GM12892 (cell line): ENCODE measurements around the gene SCRN3. TPM values are rescaled to one million over a fixed set of nuclear protein-coding genes. Genes with fewer than 3 reads are reported as not detected.
"Not testable (repeated sequence)": the region's sequence is repeated elsewhere in the genome, so short reads cannot be mapped to it uniquely, and the experiment has no call there.

ENCODE experiments used
- DNase-seq: peaks from one replicate; pipeline ENCODE4 v3.0.0; 2011; ENCODE audit not compliant: insufficient read length
- FAIRE-seq: peaks from 2 replicates; lab custom pipeline; 2011; peaks lifted over from hg19 to GRCh38; lab: Jason Lieb, UNC
- POLR2A ChIP-seq: IDR thresholded peaks from 2 replicates; pipeline ENCODE4 v1.6.1; 2011; ENCODE audit warnings: low read depth, low read length, control low read depth
- POLR2AphosphoS5 ChIP-seq: IDR thresholded peaks from 2 replicates; pipeline ENCODE4 v1.6.1; 2011; ENCODE audit warnings: low read depth, low read length, control low read depth
- TAF1 ChIP-seq: IDR thresholded peaks from 2 replicates; pipeline ENCODE4 v1.6.1; 2011; ENCODE audit warnings: low read depth, mild to moderate bottlenecking, control low read depth, low read length, borderline replicate concordance
- polyA plus RNA-seq: library from polyadenylated mRNA; unstranded; fragments of >200 nt; gene quantifications from one replicate; pipeline ENCODE4 v1.2.1, GENCODE V29; 2012; ENCODE audit warnings: missing spikeins, inconsistent platforms; ENCODE audit not compliant: missing spikeins

Gene SCRN3
- 12.8 TPM for polyA plus RNA-seq

- peak; percentile 74 for DNase-seq
- TF ChIP-seq TAF1 = no peak
- peak; percentile 32; the same call in 1 of the 2 replicates for TF ChIP-seq POLR2AphosphoS5
- TF ChIP-seq POLR2A = peak; percentile 63
- FAIRE-seq = peak; percentile 96
Observed at GRCh38 chr2:174395284-174395968, at the start of gene SCRN3. SCRN3 (plus strand) TSS chr2:174395730; CDS start chr2:174398284, 2,554 bp downstream.

GRCh38 chr2:174350018-174350417 is 45.5 kb upstream of the SCRN3 start:
- DNase-seq (no peak), FAIRE-seq (no peak)

DNA sequence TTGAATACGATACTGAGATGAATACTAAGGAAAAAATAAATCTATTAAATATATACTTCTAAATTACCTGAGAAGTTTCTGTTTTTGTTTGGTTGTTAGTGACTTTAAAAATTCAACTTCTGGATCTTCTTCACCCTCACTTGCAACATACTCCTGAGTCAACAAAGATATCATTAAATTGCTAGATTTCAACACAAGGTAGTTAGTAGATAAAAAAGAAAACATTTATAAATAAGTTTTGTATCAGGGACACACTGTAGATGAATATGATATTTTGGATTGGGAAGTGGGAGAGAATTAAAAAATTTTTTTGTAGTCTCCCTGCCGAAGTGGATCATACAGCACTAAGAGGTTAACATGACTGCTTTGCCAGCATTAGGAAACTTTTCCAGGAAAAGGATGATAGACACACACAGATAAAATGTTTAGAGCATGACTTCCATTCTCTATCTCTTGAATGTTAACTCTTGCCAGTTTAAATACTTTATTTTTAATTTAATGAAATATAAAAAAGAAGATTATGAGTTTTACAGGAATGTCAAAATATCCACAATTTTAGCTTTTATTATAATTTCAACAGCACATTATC is 44.8 kb upstream of the SCRN3 start:
- FAIRE-seq = no peak
- DNase-seq = no peak
- TF ChIP-seq POLR2A (no peak), TAF1 (no peak), POLR2AphosphoS5 (no peak)

More at GRCh38 chr2:174350018-174350417, 45.5 kb upstream of the SCRN3 start:
- no peak for TF ChIP-seq POLR2AphosphoS5
- no peak for TF ChIP-seq TAF1
- TF ChIP-seq POLR2A = no peak

- no peak for FAIRE-seq
- TF ChIP-seq POLR2A (no peak), POLR2AphosphoS5 (no peak), TAF1 (no peak)
- no peak for DNase-seq
Observed at GRCh38 chr2:174353004-174353403, 42.5 kb upstream of the SCRN3 start.

DNA sequence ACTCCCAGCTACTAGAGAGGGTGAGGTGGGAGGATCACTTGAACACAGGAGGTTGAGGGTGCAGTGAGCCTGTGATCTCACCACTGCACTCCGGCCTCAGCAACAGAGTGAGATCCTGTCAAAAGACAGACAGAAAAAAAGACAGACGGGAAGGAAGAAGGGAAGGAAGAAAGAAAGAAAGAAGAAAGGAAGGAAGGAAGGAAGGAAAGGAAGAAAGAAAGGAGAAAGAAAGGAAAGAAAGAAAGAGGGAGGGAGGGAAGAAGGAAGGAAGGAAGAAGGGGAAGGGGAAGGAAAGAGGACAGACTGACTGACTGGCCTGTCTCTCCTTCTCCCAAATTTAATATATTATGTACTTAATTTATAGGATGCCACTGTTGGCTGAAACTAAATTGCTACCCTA is 39.2 kb upstream of the SCRN3 start:
- DNase-seq (no peak), FAIRE-seq (no peak)
- TF ChIP-seq TAF1 = no peak
- no peak for TF ChIP-seq POLR2A
- TF ChIP-seq POLR2AphosphoS5 = no peak

GRCh38 chr2:174359663-174360062 is 35.9 kb upstream of the SCRN3 start:
- not testable (repeated sequence) for FAIRE-seq, DNase-seq

DNA sequence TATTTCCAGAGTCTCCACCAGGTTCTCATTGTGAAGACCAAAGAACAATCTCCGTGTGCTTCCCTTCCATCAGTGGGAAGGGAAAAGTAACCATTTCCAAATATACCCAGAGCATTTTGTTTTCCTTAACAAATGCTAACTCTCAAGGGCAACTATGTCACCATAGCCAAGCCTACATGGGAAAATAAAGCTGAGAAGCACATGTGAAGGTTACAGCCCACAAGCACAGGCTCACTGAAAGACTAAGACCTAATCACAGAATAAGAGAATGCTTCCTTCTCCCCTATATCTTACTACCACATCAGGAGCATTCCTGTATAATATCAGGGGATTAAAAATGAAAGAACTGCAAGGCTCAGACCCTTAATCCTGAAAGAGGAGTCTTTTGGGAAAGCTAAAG is 32.6 kb upstream of the SCRN3 start:
- no peak for TF ChIP-seq POLR2A
- TF ChIP-seq TAF1 = no peak
- no peak for TF ChIP-seq POLR2AphosphoS5
- no peak for DNase-seq

DNA sequence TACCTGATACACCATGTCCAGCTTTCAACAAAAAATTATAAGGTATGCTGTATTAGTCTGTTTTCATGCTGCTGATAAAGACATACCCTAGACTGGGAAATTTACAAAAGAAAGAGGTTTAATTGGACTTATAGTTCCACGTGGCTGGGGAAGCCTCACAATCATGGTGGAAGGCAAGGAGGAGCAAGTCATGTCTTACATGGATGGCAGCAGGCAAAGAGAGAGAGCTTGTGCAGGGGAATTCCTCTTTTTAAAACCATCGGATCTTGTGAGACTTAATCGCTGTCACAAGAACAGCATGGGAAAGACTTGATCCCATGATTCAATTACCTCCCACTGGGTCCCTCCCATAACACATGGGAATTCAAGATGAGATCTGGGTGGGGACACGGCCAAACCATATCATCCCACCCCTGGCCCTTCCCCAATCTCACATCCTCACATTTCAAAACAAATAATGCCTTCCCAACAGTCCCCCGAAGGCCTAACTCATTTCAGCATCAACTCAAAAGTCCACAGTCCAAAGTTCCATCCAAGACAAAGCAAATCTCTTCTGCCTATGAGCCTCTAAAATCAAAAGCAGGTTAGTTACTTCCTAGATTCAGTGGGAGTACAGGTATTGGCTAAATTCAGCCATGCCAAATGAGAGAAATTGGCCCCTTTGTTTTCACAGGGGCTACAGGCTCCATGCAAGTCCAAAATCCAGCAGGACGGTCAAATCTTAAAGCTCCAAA is 31.9 kb upstream of the SCRN3 start:
- not testable (repeated sequence) for FAIRE-seq, DNase-seq

More for the DNA sequence above, 32.6 kb upstream of the SCRN3 start:
- no peak for FAIRE-seq

- no peak for FAIRE-seq
Observed at GRCh38 chr2:174364628-174365027, 30.9 kb upstream of the SCRN3 start.

GRCh38 chr2:174365571-174365970 is 30.0 kb upstream of the SCRN3 start:
- TF ChIP-seq POLR2AphosphoS5 (no peak), TAF1 (no peak), POLR2A (no peak)
- FAIRE-seq (no peak), DNase-seq (no peak)

More at GRCh38 chr2:174364628-174365027, 30.9 kb upstream of the SCRN3 start:
- TF ChIP-seq TAF1 = no peak
- no peak for DNase-seq

- DNase-seq (no peak), FAIRE-seq (no peak)
- TF ChIP-seq POLR2A = no peak
- TF ChIP-seq POLR2AphosphoS5 = no peak
- TF ChIP-seq TAF1 = no peak
Observed at GRCh38 chr2:174368691-174369090, 26.8 kb upstream of the SCRN3 start.

GRCh38 chr2:174376967-174377366 is 18.6 kb upstream of the SCRN3 start:
- FAIRE-seq (no peak), DNase-seq (no peak)
- no peak for TF ChIP-seq POLR2A
- TF ChIP-seq POLR2AphosphoS5 = no peak
- TF ChIP-seq TAF1 = no peak
